ENCODE measurements around the gene CNOT4.

CNOT4 gene

DNA sequence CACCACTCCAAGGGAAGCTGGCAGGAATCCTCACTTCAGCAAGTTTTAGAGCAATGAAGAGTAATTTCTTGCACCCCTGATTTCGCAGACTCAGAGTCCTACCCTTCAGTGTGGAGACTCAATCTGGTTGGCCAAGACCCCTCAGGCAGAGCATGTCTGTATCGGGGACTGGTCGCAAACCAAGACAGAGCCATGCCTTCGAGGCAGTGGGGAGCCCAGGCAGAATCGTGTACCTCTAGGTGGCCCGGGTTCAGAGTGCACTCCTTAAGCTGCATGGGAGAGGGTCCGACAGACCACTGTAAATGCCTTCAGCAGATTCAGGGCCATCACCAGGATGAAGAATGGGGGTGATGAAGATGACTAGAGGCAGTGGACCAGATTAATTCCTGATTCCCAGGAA, 181.4 kb downstream of the CNOT4 start:
- Histone ChIP-seq H3K36me3 (no peaks in the 10 kb centered on the region), H3K27me3 (ENCODE audit: insufficient read depth, low read depth, severe bottlenecking) (no peaks in the 10 kb centered on the region), H3K4me3 (ENCODE audit: low read depth, low read length) (no peak overlapping the region), H3K27ac (no peak overlapping the region), H3K9me3 (ENCODE audit: severe bottlenecking) (no peaks in the 10 kb centered on the region)
- no peak for TF ChIP-seq CTCF (IDR thresholded peaks at IDR 0.05; ENCODE audit: low read depth, low read length)
- DNase-seq: no peak

DNA sequence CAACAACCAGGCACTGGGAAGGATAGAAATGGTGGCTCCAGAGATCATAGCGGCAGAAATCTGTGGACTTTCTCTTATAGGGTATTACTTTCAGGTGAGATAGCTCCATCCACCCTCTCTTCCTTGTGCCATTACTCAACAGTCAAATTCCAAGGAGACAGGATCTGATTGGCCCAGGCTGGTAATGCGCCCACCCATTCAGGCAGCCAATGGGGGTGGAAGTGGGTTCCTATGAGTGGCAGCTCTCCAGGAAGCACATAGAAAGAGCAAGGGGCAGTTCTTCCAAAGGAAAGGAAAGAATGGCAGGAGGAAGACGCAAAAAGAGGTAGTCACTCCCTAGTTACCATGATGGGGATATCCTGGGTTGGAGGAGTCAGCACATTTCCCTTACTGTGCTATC, 181.8 kb downstream of the CNOT4 start:
- no peaks in the 10 kb centered on the region for H3K36me3 ChIP-seq
- no peak overlapping the region for H3K4me3 ChIP-seq (ENCODE audit: low read depth, low read length)
- DNase-seq: no peak
- H3K27me3 ChIP-seq (ENCODE audit: insufficient read depth, low read depth, severe bottlenecking): no peaks in the 10 kb centered on the region
- H3K27ac ChIP-seq: no peak overlapping the region
- no peak for TF ChIP-seq CTCF (IDR thresholded peaks at IDR 0.05; ENCODE audit: low read depth, low read length)
- no peaks in the 10 kb centered on the region for H3K9me3 ChIP-seq (ENCODE audit: severe bottlenecking)

- no peak for DNase-seq
- no peak for TF ChIP-seq CTCF (IDR thresholded peaks at IDR 0.05; ENCODE audit: low read depth, low read length)
- H3K36me3 ChIP-seq: no peaks in the 10 kb centered on the region
- no peaks in the 10 kb centered on the region for H3K9me3 ChIP-seq (ENCODE audit: severe bottlenecking)
- H3K27ac ChIP-seq: no peak overlapping the region
- no peaks in the 10 kb centered on the region for H3K27me3 ChIP-seq (ENCODE audit: insufficient read depth, low read depth, severe bottlenecking)
- no peak overlapping the region for H3K4me3 ChIP-seq (ENCODE audit: low read depth, low read length)
Observed at GRCh38 chr7:135327458-135327857, 182.4 kb downstream of the CNOT4 start.

- H3K9me3 ChIP-seq (ENCODE audit: severe bottlenecking): no peaks in the 10 kb centered on the region
- no peaks in the 10 kb centered on the region for H3K27me3 ChIP-seq (ENCODE audit: insufficient read depth, low read depth, severe bottlenecking)
- H3K4me3 ChIP-seq (ENCODE audit: low read depth, low read length): no peak overlapping the region
- DNase-seq: no peak
- H3K27ac ChIP-seq: no peak overlapping the region
- TF ChIP-seq CTCF (IDR thresholded peaks at IDR 0.05; ENCODE audit: low read depth, low read length): no peak
- no peaks in the 10 kb centered on the region for H3K36me3 ChIP-seq
Observed at GRCh38 chr7:135326636-135327280, 183.1 kb downstream of the CNOT4 start.

GRCh38 chr7:135322571-135323340, 187.1 kb downstream of the CNOT4 start:
- H3K4me3 ChIP-seq (ENCODE audit: low read depth, low read length): no peak overlapping the region
- no peak for TF ChIP-seq CTCF (IDR thresholded peaks at IDR 0.05; ENCODE audit: low read depth, low read length)
- no peak overlapping the region for H3K27ac ChIP-seq
- DNase-seq: no peak
- no peaks in the 10 kb centered on the region for H3K27me3 ChIP-seq (ENCODE audit: insufficient read depth, low read depth, severe bottlenecking)
- no peaks in the 10 kb centered on the region for H3K36me3 ChIP-seq
- no peaks in the 10 kb centered on the region for H3K9me3 ChIP-seq (ENCODE audit: severe bottlenecking)

Measured in WERI-Rb-1 (cell line).